ENCODE measurements around the gene INTS12. TPM values are rescaled to one million over a fixed set of nuclear protein-coding genes. Genes with fewer than 3 reads are reported as not detected.

INTS12 gene
- total and polyA plus RNA-seq, 2 of the 8 experiments (the other 6 are each of a cell fraction or from before 2014, with no cell fraction given), result 12.3 to 14.1 TPM

DNA sequence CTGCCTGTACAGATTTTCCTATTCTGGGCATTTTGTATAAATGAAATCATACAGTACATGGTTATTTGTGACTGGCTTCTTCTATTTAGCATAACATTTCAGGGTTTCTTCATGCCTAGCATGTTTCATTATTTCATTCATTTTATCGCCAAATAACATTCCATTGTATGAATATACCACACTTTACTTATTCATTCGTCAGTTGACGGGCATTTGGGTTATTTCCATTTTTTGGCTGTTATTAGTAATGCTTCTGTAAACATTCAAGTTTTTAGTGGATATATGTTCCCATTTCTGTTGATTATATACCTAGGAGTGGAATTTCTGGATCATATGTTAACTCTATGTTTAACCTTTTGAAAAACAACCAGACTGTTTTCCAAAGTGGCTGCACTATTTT, 47.5 kb downstream of the INTS12 start:
- no peaks in the 10 kb centered on the region for H3K4me1 ChIP-seq (replicated peaks in 1 of 4; ENCODE audit: control insufficient read depth in 3 of 4, insufficient read depth in 4 of 4, low read length in 3 of 4)
- no peak for FAIRE-seq
- H2BK20ac ChIP-seq (ENCODE audit: low read length), result no peak overlapping the region
- no peak overlapping the region for H2AFZ ChIP-seq (ENCODE audit: low read length)
- no peak overlapping the region for H2BK120ac ChIP-seq (replicated peaks; ENCODE audit: low read depth, low read length)
- no peak overlapping the region for H4K91ac ChIP-seq (replicated peaks; ENCODE audit: insufficient read length, low read length)
- H3K36me3 ChIP-seq (ENCODE audit: control insufficient read depth in 2 of 4, insufficient read depth in 4 of 4, low read length in 3 of 4), result no peaks in the 10 kb centered on the region
- H2BK15ac ChIP-seq (ENCODE audit: low read length), result no peak overlapping the region
- ChIA-PET CTCF (ENCODE audit: partially characterized antibody) (interaction anchor here (1.5 kb wide), 1 partner anchor 28 kb away, joined by 3 read pairs; no protein-coding TSS in a partner anchor), POLR2A (ENCODE audit: partially characterized antibody) (no interaction called here)
- WGBS, 2 experiments (ENCODE audit: extremely low coverage in 1 of 2, insufficient coverage in 1 of 2, insufficient read length in 1 of 2, insufficient replicate concordance in 2 of 2, low coverage in 1 of 2, low lambda C conversion rate in 2 of 2, missing lambda C conversion rate in 1 of 2), result 96% methylated on average over 3 of the region's 3 CpGs; no CpG with 5 or more reads in 1 of the 2 experiments
- no peak overlapping the region for H3K27ac ChIP-seq (ENCODE audit: low read depth, low read length)
- no peaks in the 10 kb centered on the region for H3K9me3 ChIP-seq (ENCODE audit: insufficient read depth in 2 of 2, low read depth in 1 of 2, low read length in 1 of 2)
- no peak overlapping the region for H2AK5ac ChIP-seq (ENCODE audit: low read depth, low read length)
- H4K20me1 ChIP-seq (replicated peaks in 1 of 2; ENCODE audit: control insufficient read depth in 1 of 2, insufficient read depth in 2 of 2, low read length in 2 of 2), result no peaks in the 10 kb centered on the region
- TF ChIP-seq POLR2A (IDR thresholded peaks at IDR 0.05; ENCODE audit: control extremely low read depth in 1 of 2, low read depth in 2 of 2, low read length in 2 of 2) (no peak), SAP30 (IDR thresholded peaks at IDR 0.05; ENCODE audit: insufficient read depth, insufficient replicate concordance, low read length) (no peak), TBP (IDR thresholded peaks at IDR 0.05; ENCODE audit: low read depth, low read length) (no peak), SIRT6 (IDR thresholded peaks at IDR 0.05; ENCODE audit: low read length) (no peak), RFX5 (IDR thresholded peaks at IDR 0.05; ENCODE audit: borderline replicate concordance, low read depth, low read length) (no peak)
- DNase-seq (ENCODE audit: low read depth in 1 of 2, low spot score in 2 of 2), result no peak
- H3K4me3 ChIP-seq (ENCODE audit: extremely low read depth in 1 of 4, insufficient read depth in 2 of 4, low read depth in 3 of 4, low read length in 4 of 4), result no peak overlapping the region
- no peak overlapping the region for H4K5ac ChIP-seq (ENCODE audit: insufficient read length, low read depth, low read length)
- no peak overlapping the region for H3K9ac ChIP-seq (replicated peaks in 1 of 4; ENCODE audit: extremely low read depth in 1 of 4, low read depth in 3 of 4, low read length in 3 of 4)
- no peaks in the 10 kb centered on the region for H3K79me2 ChIP-seq (ENCODE audit: control insufficient read depth in 1 of 2, insufficient read depth in 2 of 2, low read length in 2 of 2)
- H3K56ac ChIP-seq (replicated peaks; ENCODE audit: insufficient read length, low read depth, low read length), result no peak overlapping the region
- H3K27me3 ChIP-seq (replicated peaks in 1 of 4; ENCODE audit: control insufficient read depth in 3 of 4, extremely low read depth in 1 of 4, insufficient read depth in 3 of 4, low read length in 3 of 4), result peaks cover 0 to 1% (median 0%) of the 10 kb centered on the region in 4 experiments; a peak in 1 of 7 replicates
- H2BK12ac ChIP-seq (ENCODE audit: low read depth, low read length), result no peak overlapping the region
- no peak overlapping the region for H3K4me2 ChIP-seq (ENCODE audit: insufficient read depth in 1 of 2, low read depth in 2 of 2, low read length in 2 of 2)
- H3K14ac ChIP-seq (ENCODE audit: insufficient read length), result no peak overlapping the region
- H3K23ac ChIP-seq (ENCODE audit: insufficient read length), result no peak overlapping the region
- H2BK5ac ChIP-seq (ENCODE audit: low read depth, low read length), result no peak overlapping the region
- no peaks in the 10 kb centered on the region for H3K79me1 ChIP-seq (ENCODE audit: low read depth, low read length)
- no peaks in the 10 kb centered on the region for H3K23me2 ChIP-seq (ENCODE audit: low read depth, low read length)
- H4K8ac ChIP-seq (ENCODE audit: extremely low read depth, insufficient read depth, low read length), result no peak overlapping the region
- H3K18ac ChIP-seq (ENCODE audit: extremely low read depth, low read length), result no peak overlapping the region
- no peak overlapping the region for H3K4ac ChIP-seq (replicated peaks; ENCODE audit: insufficient read length, low read depth, low read length)
